ENCODE data around the gene GNG8. TPM values are rescaled to one million over a fixed set of nuclear protein-coding genes. Genes with fewer than 3 reads are reported as not detected.
A peak's percentile ranks its signal among the peaks of the same experiment; 100 is the strongest.

GNG8 gene
- total RNA-seq, 4 donors from 2014 or later, result not detected

DNA sequence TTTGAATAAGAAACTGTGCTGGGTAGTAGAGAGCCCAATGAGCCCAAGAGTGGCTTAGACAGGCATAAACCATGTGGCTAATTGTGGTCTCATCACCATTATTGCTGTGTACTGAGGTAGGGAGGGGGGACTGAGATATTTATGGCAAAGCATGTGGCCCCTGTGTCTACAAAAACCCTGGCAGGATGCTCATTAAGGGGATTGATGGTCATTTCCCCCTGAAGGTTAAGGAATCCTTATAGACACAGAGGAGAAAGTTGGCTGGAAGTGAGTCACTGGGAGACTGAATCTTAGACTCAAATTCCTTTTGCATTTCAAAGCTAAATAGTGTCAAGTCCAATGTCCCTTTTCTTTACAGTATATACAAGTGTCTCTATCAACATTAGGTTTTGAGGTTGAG is 34.8 kb upstream of the GNG8 start:
- no peak for TF ChIP-seq POLR2AphosphoS5 (IDR thresholded peaks at IDR 0.05)
- no peak for TF ChIP-seq EP300 (IDR thresholded peaks at IDR 0.05; ENCODE audit: low read depth)
- TF ChIP-seq, protein P1, sequence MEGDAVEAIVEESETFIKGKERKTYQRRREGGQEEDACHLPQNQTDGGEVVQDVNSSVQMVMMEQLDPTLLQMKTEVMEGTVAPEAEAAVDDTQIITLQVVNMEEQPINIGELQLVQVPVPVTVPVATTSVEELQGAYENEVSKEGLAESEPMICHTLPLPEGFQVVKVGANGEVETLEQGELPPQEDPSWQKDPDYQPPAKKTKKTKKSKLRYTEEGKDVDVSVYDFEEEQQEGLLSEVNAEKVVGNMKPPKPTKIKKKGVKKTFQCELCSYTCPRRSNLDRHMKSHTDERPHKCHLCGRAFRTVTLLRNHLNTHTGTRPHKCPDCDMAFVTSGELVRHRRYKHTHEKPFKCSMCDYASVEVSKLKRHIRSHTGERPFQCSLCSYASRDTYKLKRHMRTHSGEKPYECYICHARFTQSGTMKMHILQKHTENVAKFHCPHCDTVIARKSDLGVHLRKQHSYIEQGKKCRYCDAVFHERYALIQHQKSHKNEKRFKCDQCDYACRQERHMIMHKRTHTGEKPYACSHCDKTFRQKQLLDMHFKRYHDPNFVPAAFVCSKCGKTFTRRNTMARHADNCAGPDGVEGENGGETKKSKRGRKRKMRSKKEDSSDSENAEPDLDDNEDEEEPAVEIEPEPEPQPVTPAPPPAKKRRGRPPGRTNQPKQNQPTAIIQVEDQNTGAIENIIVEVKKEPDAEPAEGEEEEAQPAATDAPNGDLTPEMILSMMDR (IDR thresholded peaks at IDR 0.05), result no peak
- TF ChIP-seq POLR2A (IDR thresholded peaks at IDR 0.05), result no peak
- in situ Hi-C loops (cut with MboI; ENCODE audit: low pct_ligation_motif_present in 1 of 4, low pct_unique_long_range_greater_than_20kb in 1 of 4, low sequenced_read_pairs in 3 of 4), result no loop called here
- Histone ChIP-seq H3K36me3 (peaks cover 0 to 8% (median 3%) of the 10 kb centered on the region in 4 donors), H3K9me3 (no peaks in the 10 kb centered on the region), H3K27me3 (no peaks in the 10 kb centered on the region), H3K27ac (no peak overlapping the region), H3K4me1 (no peaks in the 10 kb centered on the region), H3K4me3 (no peak overlapping the region)
- intact Hi-C loops (cut with DNase I; ENCODE audit: low total_unique reads), result no loop called here
- DNase-seq, result no peak

DNA sequence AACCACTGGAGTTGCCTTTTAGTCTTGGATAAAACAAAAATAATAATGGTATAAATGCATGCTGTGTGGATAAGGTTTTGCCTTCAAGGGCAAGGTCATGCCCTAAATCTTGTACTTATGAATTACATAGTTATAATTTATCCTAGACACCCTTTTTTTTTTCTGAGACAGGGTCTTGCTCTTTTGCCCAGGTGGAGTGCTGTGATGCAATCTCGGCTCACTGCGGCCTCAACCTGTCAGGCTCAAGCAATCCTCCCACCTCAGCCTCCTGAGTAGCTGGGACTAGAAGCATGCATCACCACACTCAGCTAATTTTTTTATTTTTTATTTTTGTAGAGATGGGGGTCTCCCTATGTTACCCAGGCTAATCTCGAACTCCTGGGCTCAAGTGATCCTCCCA is 32.7 kb upstream of the GNG8 start:
- intact Hi-C loops (cut with DNase I; ENCODE audit: low total_unique reads), result no loop called here
- Histone ChIP-seq H3K27me3 (no peaks in the 10 kb centered on the region), H3K4me3 (no peak overlapping the region), H3K4me1 (no peaks in the 10 kb centered on the region), H3K36me3 (no peaks in the 10 kb centered on the region), H3K27ac (no peak overlapping the region), H3K9me3 (no peaks in the 10 kb centered on the region)
- WGBS, 2 donors (ENCODE audit: low coverage in 1 of 2), result 84 to 100% methylated on average over 2 to 3 of the region's 3 CpGs
- DNase-seq, result no peak
- no peak for TF ChIP-seq POLR2A (IDR thresholded peaks at IDR 0.05)
- TF ChIP-seq POLR2AphosphoS5 (IDR thresholded peaks at IDR 0.05), result no peak
- TF ChIP-seq, protein P1 (IDR thresholded peaks at IDR 0.05), result no peak
- no peak for TF ChIP-seq EP300 (IDR thresholded peaks at IDR 0.05; ENCODE audit: low read depth)
- in situ Hi-C loops (cut with MboI; ENCODE audit: low pct_ligation_motif_present in 1 of 4, low pct_unique_long_range_greater_than_20kb in 1 of 4, low sequenced_read_pairs in 3 of 4), result loop anchor here in 1 of 4 donors (5.0 kb wide), 1 partner anchor 51 kb away; no protein-coding TSS in a partner anchor

DNA sequence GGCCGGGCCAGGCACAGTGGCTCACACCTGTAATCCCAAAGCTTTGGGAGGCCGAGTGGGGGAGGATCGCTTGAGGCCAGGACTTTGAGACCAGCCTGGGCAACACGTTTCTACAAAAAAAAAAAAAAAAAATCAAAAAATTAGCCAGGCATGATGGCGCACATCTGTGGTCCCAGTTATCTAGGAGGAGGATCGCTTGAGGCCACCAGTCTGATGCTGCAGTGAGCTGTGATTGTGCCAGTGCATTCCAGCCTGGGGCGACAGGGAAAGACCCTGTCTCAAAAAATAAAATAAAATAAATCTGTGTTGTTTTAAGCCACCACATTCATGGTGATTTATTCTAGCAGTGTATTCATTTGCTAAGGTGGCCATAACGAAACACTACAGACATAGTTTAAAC is 29.1 kb upstream of the GNG8 start:
- Histone ChIP-seq H3K36me3 (no peaks in the 10 kb centered on the region), H3K9me3 (no peaks in the 10 kb centered on the region), H3K27ac (no peak overlapping the region), H3K27me3 (peaks cover 5% of the 10 kb centered on the region), H3K4me1 (peaks cover 4 to 16% (median 13%) of the 10 kb centered on the region in 4 donors), H3K4me3 (no peak overlapping the region)
- DNase-seq, result no peak
- in situ Hi-C loops (cut with MboI; ENCODE audit: low pct_ligation_motif_present in 1 of 4, low pct_unique_long_range_greater_than_20kb in 1 of 4, low sequenced_read_pairs in 3 of 4), result loop anchor here in 1 of 4 donors (5.0 kb wide), 1 partner anchor 48 kb away; no protein-coding TSS in a partner anchor
- intact Hi-C loops (cut with DNase I; ENCODE audit: low total_unique reads), result no loop called here
- 81 to 88% methylated on average over 7 to 8 of the region's 8 CpGs for WGBS, 2 donors (ENCODE audit: low coverage in 1 of 2)
- TF ChIP-seq, protein P1 (IDR thresholded peaks at IDR 0.05), result no peak
- TF ChIP-seq POLR2AphosphoS5 (IDR thresholded peaks at IDR 0.05) (no peak), EP300 (IDR thresholded peaks at IDR 0.05; ENCODE audit: low read depth) (no peak), POLR2A (IDR thresholded peaks at IDR 0.05) (no peak)

DNA sequence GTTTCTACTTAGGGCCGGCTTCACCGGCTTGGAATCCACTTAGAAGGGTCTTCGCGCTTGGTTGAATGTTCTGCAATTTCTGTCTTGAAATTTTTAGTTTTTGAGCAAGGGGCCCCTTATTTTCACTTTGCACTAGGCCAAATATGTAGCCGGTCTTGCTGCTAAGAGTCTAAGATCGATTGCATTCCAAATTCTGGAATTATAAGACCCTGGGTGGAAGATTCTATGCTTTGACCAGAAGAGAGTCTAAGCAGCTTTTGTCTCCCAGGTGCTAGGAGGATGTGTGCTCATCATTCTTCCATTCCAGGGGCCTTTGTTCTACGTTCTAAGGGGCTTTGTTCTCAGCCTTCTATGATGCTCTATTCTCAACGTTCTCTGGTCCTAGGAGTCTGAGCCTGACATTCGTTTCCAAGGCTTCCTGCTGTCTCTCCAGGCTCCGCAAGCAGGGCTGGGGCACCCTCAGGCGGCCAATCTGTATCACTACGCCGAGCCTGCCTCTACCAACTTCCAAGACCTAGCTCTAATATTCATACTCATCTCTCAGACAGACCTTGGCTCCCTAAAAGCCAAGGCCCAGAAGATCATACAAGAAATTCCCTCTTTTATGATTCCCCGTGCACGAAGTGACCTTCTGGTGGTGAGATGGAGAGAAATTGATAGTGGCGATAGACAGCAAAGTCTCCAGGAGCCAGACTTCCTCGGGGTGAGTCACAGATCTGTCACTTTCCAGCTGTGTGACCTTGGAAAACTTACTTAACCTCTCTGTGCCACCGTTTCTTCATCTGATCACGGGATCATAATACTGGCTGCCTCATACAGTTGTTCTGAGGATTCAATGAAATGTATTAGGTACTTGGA is 26.0 kb upstream of the GNG8 start:
- peaks cover 4 to 34% (median 16%) of the 10 kb centered on the region in 4 donors for H3K4me1 ChIP-seq
- H3K36me3 ChIP-seq, result no peaks in the 10 kb centered on the region
- H3K27me3 ChIP-seq, result peaks cover 30% of the 10 kb centered on the region
- intact Hi-C loops (cut with DNase I; ENCODE audit: low total_unique reads) (loop anchor here (2.0 to 5.0 kb wide), 2 partner anchors 47 to 60 kb away; partner anchors contain the start of gene CALM3), in situ Hi-C loops (cut with MboI; ENCODE audit: low pct_ligation_motif_present in 1 of 4, low pct_unique_long_range_greater_than_20kb in 1 of 4, low sequenced_read_pairs in 3 of 4) (loop anchor here in 2 of 4 donors (5.0 kb wide), 2 partner anchors 45 to 50 kb away; no protein-coding TSS in a partner anchor)
- TF ChIP-seq, protein P1 (IDR thresholded peaks at IDR 0.05), result peak; percentile 82 to 95 (median 86)
- TF ChIP-seq POLR2A (IDR thresholded peaks at IDR 0.05) (no peak), POLR2AphosphoS5 (IDR thresholded peaks at IDR 0.05) (no peak), EP300 (IDR thresholded peaks at IDR 0.05; ENCODE audit: low read depth) (no peak)
- H3K9me3 ChIP-seq, result no peaks in the 10 kb centered on the region
- 0 to 5% methylated on average over 4 to 19 of the region's 19 CpGs for WGBS, 2 donors (ENCODE audit: low coverage in 1 of 2)
- H3K4me3 ChIP-seq, result peak overlapping the region in 3 of 4 donors; percentile 13 to 45 (median 30)
- H3K27ac ChIP-seq, result peak overlapping the region; percentile 83 to 89 (median 86)
- DNase-seq, result peak; percentile 86
